T-helper 2 cell treated with Interferon-gamma antibody and Interleukin-4, amounts not matched to agents 100 ng/mL and 5 ng/mL, for 36 hours (primary cell): ENCODE measurements around the gene CCDC32. TPM values are rescaled to one million over a fixed set of nuclear protein-coding genes. Genes with fewer than 3 reads are reported as not detected.

Experiments
- intact Hi-C: fragments of 100-400 bp; cut with micrococcal nuclease; formaldehyde crosslinking; loops from one replicate; pipeline ENCODE4 v1.15.1; 2023
- total RNA-seq: library from RNA; stranded (reverse); gene quantifications from 2 replicates; pipeline ENCODE4 v1.2.3, GENCODE V29; 2022

CCDC32 gene
- total RNA-seq, 1 donor from 2014 or later: 25.0 TPM

DNA sequence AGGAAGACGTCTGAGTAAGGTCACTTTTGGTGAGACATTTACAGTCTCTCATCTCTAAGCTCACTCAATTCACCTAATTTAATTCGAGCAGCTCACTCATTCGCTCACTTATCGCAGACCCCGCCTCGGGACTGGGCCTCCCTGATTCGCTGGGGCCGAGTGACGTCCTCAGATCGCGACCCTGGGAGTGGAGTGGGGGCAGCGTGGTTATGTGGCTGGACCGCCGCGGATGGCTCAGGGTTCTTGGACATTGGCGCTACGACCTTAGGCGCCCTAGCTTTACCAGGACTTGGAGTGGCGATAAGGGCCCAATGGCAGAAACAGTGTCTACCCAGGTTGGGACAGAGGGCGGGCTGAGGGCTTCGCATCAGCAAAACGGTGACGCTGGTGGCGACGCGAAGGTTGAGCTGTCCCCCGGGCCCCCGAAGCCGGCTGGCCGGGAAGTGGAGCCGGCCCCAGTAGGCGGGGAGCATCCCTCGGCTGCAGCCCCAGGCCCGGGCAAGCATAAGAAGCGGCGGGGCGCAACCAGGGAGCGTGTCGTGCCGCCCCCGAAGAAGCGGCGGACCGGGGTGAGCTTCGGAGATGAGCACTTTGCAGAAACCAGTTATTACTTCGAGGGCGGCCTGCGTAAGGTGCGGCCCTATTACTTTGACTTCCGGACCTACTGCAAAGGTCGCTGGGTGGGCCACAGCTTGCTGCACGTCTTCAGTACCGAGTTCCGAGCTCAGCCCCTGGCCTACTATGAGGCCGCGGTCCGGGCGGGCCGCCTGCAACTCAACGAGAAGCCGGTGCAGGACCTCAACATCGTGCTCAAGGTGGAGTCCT, 4.5 kb upstream of the CCDC32 start, which contains the start of gene RPUSD2:
Gene RPUSD2 (plus strand): TSS at position 171 of the 825 bp plus-strand sequence. CDS start 39 bp downstream, at position 210.
- intact Hi-C loops: loop anchor here (1.0 to 5.0 kb wide), 4 partner anchors 25 to 548 kb away; partner anchors contain the start of genes BAHD1, INO80, KNL1 and RMDN3

DNA sequence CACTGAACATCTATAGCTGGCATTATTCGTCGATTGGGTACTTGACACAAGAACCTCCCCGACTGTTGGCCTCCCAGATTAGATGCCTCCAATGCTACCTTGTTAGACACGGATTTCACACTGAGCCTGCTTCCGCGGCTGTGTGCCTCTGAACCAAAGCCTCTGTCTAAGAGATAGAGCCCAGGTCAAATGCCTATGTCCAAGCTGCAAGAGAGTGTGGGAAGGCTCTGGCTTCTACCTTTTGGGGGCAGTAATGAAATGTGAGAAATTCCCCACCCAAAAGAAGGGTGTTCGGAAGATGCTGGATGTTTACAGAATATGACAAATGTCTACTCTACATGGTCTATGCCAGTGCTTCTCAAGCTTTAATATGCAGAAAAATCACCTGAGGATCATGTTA, 2.3 kb upstream of the CCDC32 start:
- intact Hi-C loops: loop anchor here (5.0 kb wide), 2 partner anchors 125 to 550 kb away; partner anchors contain the start of genes BAHD1 and INO80

DNA sequence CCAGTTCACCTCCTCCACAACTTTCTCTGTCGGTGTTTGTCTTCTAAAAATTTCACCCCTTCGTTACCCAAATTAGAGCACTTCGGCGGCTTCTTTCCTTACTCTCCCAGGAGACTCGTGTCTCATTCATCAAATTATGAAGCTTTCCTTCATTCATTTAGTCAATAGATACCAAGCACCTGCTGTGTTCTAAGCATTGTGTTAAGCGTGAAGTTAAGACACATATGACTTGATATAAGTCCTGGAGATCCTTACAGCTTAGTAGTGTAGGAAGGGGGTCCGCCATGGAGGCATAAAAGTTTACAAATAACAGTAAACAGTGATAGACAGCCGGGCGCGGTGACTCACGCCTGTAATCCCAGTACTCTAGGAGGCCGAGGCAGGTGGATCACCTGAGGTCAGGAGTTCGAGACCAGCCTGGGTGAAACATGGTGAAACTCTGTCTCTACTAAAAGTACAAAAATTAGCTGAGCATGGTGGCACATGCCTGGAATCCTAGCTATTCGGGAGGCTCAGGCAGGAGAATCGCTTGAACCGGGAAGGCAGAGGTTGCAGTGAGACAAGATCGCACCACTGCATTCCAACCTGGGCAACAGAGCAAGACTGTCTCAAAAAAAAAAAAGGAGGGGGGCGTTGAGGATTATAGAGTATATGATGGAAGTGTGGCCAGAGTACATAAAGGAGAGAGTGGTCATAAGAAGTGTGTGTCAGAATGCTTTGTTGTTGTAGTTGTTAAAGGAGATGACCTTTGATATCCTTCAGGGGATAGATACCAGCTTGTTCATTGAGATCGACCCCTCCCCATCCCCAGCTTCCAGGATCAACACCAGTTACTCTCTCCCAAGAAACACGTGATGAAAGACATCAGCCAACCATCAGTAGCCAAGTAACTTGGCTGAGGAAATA, 744 bp upstream of the CCDC32 start:
- intact Hi-C loops: loop anchor here (1.0 to 5.0 kb wide), 5 partner anchors 29 to 552 kb away; partner anchors contain the start of genes BAHD1, DNAJC17, INO80 and KNL1

DNA sequence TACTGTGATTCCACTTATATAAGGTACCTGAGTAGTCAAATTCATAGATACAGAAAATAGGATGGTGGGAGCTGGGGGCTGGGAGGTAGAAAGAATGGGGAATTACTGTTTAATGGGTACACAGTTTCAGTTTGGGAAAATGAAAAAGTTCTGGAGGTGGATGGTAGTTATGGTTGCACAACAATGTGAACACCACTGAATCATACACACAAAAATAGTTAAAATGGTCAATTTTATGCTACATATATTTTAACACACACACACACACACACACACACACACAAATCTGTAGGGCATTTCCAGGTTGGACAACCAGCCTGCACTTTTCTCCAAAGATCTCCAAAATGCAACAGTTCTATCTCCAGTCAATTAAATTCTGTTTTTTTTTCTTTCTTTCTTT, 1.4 kb downstream of the CCDC32 start:
- intact Hi-C loops: no loop called here

DNA sequence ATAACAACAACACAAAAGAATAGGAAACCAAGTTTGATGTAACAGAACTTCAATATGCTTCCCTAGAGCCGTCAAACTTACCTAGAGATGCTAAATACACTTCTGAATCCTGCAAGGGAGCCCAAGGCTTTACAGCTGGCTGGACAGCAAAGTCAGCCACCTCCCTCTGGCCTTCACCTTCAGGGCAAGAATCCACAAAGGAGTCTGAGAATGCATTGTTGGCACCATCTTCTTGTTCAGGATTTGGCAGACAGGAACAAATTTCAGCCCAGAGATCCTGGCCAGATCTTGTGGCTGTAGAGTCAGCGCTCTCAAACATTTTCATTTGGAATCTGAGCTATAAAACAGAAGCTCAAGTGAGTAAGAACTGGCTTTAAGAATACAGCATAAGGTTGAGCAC, 2.2 kb downstream of the CCDC32 start:
- intact Hi-C loops: no loop called here

DNA sequence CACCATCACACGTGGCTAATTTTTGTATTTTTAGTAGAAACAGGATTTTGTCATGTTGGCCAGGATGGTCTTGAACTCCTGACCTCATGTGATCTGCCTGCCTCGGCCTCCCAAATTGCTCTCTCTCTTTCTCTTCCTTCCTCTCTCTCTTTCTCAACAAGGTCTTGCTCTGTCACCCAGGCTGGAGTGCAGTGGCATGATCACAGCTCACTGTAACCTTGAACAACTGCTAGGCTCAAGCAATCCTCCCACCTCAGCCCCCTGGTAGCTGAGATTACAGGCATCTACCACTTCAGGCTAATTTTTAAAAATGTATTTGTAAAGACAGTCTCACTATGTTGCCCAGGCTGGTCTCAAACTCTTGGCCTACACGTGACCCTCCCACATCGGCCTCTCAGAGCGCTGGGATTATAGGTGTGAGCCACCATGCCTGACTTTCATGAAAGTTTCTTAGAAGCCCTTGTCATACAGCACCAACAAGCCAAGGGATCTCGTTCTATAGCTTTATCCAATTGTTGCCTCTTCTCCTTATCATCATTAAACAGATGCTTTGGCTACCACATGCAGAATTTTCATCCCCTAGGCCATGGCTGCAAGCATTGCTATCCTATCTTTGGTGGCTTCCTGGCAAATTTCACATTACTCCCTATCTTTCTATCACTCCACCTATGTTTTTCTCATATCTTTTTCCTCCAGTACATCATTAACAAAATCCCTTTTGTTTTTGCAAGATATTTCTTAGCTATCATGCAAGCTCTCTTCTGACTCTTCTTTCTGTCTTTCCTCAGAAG, 5.7 kb downstream of the CCDC32 start:
- intact Hi-C loops: no loop called here

DNA sequence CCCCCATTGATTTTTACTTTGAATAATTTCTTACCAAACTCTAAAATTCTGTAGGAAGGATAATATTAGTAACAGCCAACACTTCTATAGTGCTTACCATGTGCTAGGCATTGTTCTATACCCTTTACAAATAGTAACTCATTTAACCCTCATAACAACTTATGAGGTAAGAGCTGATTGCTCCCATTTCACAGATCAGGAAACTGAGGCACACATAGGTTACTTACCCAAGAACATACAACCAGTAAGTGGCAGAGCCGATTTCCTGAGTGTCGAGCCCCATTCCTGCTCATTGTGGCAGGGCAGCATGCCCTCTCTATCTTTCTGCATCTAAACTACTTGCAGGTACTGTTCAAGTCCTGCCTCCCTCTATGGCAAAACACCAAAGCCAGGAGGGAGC, 9.0 kb downstream of the CCDC32 start:
- intact Hi-C loops: no loop called here

DNA sequence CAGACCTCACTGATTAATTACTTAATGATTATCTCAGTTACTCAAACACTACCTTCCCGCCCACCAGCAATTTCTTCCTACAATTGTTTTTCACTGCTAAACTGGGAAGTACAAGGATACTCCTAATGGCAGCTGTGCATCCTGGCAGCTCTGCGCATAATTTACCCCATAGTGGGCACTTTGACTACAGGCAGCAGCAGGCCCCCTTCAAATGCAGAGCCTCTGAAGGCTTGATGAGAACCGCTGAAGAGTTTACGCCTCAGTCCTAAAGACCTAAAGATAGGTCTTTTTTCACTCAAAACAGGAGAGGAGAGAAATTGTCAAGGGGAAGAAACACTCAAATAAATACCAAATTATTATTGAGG, 10.7 kb downstream of the CCDC32 start:
- intact Hi-C loops: no loop called here

DNA sequence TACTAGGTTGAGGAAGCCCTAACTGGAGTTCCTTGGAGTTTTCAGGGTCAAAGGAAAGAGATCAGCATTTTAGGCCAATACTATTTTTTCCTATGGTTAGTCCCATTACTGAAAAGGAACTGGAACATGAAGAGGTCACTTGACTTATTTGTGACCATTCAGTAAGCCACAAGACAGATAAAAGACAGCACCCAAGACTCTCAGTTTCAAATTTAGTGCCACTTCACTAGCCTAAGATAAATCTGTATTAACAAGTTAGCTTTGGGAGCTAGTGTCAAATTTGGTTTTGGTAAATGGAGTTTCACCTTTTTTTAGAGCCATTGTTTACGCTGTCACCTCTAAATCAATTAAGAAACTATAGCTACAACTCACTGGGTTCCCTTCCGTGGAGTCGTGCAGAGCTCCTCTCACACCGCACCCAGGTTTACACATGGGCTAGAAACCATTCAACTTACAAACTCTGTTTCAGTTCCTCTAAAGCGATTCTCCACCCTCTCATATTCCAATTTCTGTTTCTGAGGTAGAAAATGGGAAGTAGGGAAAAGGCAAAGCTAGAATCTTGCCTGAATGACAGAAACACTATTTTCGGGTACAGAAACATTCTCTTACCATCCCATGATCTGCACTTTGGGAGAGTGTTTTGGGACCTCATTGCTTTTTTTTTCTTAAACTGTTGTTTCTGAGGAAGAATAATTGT, 14.4 kb downstream of the CCDC32 start:
- intact Hi-C loops: no loop called here

DNA sequence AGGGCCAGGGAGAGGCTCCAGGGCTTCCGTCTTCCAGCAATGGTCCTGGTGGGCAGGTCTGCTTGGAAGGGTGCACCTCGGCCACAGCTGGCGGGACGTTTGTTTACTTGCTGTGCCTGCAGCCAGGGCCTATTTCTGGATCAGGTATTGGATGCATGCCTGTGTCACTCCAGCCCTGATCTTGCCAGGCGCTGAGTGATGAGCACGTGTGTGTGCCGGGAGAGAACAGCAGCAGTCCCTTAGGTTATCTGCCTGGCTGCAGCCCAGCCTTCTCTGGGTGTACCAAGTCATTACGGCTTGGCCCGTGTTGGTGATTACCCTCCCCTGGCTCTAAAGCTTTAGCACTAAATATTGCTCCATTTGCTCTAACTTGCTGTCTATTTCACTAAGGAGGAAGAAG, 14.9 kb downstream of the CCDC32 start:
- intact Hi-C loops: no loop called here

DNA sequence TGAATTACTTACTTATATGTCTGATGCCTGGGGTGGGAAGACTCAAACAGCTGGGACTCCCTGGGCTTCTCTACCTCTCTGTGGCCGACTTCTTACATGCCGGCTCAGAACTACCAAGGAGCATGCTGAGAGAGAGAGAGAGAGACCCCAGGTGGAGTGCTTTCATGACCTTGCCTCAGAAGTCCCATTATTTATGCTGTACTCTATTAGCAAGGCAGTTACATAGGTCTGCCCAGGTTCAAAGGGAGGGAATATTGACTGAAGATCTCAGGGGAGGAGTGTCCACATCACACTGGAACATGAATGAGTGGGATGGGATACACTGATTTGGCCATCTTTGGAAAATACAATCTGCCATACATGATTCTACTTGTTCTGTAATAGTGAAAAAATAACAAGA, 16.2 kb downstream of the CCDC32 start:
- intact Hi-C loops: no loop called here

DNA sequence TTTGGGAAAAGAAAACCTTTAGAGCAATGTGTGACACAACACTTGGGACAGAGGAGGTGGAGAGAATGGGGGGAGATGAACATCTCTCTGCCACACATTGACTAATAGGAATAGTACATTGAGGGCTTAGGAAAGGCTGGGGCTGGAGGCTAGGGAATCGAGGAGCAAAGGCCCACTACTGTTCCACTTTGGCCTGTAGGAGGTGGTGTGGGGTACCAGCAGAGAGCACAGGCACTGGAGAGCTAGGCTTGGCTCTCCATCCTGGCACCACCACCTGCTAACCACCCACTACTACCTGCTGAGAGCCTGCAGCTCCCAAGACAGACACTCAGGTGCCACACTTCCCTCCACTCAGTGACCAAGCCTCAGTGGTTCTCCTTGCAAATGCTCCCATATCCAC, 19.4 kb downstream of the CCDC32 start:
- intact Hi-C loops: no loop called here

DNA sequence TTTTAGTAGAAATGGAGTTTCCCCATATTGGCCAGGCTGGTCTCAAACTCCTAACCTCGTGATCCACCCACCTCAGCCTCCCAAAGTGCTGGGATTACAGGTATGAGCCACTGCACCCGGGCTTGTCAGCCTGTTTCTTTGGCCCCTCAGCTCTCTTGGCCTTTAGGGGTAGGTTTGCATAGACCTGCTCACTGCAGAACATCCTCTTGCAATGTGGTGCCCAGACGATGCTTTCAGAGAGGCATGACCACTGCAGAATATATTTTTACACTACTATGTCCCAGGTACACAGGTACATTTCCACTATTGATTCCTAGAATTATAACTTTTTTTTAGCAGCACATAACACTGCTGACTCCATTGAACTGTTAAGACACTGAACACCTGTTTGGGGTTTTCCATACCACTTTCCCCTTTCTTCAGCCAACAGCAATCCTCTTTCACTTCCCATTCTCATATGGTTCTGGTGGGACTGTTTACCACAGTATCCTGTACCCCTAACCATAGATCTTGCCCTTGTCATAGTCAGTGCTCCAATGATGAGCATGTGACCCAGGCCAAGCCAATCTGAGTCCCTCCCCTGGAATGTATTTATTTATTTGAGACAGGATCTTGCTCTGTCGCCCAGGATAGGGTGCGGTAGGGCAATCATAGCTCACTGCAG, 21.1 kb downstream of the CCDC32 start:
- intact Hi-C loops: no loop called here

DNA sequence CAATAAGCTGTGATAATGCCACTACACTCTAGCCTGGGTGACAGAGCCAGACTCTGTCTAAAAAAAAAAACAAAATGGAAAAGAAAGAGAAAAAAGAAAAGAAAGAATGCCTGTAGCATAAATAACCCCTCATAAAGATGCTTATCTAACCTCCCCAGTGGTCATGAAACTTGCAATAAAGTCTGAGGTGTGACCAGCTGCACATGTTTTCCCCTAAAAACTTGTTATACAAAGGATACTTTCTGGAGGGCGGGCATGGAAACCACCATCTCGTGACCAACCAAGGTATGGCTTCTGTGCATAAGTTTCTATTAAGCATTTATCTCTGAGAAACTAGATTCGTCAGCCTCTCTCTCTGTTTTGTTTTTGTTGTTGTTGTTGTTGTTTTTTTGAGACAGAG, 21.8 kb downstream of the CCDC32 start:
- intact Hi-C loops: no loop called here

DNA sequence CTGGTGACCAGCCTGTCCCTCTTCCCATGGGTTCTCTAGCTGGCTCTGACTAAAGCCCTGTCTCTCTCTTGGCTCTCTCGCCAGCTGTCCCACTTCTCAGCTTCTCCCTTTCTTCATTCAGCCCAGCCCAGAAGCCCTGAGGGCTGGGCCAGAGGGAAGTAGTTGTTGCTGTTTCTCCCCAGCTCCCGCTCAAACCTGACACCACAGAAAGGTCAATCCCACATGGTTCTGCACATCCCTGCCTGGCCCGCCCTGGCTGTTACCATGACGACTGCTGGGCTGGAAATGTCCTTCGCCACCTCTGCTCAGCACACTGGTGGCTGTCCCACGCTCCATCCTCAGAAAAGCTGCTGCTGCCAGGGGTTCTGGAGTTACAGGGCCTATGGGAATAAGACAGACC, 25.9 kb downstream of the CCDC32 start:
- intact Hi-C loops: no loop called here

DNA sequence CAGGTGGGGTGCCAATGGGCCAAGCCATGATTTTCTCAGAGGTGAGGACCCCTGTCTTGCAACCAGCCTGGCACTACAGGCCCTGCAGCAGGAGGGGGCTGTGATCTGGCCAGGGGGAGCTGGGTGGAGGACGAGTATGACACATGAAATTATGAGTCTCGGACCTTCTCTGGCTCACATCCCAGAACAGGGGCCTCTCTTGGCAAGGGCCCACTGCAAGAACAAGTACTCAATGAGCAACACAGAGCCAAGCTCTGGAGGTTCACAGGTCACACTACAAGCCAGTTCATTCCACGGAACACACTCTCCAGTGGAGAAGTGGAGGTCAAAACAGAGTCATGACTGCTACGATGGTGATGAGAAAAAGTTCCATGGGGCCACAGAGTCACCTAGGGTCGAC, 28.3 kb downstream of the CCDC32 start:
- intact Hi-C loops: no loop called here

DNA sequence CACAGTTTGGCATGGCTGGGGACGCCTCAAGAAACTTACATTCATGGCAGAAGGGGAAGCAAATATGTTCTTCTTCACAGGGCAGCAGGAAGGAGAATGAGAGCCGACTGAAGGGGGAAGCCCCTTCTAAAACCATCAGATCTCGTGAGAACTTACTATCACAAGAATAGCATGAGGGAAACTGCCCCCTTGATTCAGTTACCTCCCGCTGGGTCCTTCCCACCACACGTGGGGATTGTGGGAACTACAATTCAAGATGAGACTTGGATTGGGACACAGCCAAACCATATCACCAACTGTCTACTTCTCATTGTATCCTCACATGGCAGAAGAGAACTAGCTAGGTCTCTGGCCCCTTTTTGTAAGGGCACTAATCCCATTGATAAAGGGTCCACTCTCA, 30.5 kb downstream of the CCDC32 start:
- intact Hi-C loops: no loop called here

DNA sequence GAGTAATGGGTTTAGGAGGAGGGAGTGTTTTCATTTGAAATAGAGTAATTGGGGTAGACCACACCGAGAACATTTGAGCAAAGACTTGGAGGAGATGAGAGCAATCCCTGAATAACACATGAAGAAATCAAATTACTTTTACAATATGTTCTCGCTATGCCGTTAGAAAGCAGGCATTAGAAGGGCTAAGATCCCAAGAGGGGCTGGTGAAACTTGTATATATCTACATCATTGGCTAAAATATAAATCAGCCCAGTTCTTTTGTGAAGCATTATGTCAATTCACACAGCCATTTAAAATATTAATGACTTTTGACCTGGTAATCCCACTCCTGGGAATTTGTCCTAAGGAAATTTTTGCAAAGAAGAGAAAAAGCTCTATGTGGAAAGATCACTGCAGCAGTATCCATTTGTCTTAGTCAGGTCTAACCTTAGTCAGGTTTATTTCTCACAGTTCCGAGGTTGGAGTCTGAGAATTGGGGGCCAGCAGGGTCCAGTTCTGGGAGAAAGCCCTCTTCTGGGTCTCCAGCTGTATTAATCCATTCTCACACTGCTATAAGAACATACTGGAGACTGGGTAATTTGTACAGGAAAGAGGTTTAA, 31.0 kb downstream of the CCDC32 start:
- intact Hi-C loops: no loop called here

DNA sequence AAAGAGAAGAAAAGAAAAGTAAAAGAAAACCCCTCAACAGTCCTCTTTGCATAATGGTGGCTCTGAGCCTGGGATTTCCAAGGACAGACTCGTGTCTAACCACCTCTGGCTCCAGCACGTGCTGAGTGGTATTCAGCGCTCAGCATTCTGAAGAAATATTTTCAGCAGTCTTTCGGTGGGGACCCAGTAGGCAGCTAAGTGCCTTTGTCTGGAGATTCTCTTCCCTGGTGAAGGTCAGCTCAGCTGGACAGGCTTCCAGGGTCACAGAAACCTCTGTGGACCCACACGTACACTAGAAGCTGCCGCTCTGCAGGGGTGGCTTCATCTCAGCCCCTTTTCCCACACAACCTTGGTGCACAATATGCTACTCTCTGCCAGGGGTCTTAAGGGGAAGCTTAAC, 36.0 kb downstream of the CCDC32 start:
- intact Hi-C loops: no loop called here

DNA sequence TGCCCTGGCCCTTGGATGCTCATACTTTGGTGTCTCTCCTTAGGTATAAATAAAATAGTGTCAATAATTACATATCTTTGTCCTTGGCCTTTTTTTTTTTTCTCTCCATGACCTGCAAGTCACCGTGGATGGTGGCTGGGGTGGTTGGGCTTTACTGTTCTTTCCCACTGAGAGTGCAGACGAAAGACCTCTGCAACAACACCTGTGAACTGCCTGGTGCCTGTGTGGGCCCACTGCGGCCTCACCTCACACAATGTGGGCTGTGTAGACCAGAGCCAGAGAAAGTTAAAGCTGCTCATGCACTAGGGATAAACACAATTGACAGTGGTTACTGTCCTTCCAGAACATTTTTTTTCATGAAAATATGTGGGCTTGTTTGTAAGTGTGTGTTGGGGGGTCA, 39.0 kb downstream of the CCDC32 start:
- intact Hi-C loops: no loop called here
